A549 (cell line): ENCODE data around the gene MEA1.

ENCODE experiments used
- MAX ChIP-seq: IDR thresholded peaks from 2 replicates; pipeline ENCODE4 v1.6.1; 2012
- MYC ChIP-seq: IDR thresholded peaks from 2 replicates; pipeline ENCODE4 v1.6.1; 2012; ENCODE audit warnings: mild to moderate bottlenecking, inconsistent platforms, low read length, improper control_type of control experiment, borderline replicate concordance
- NR3C1 ChIP-seq: fragments of >200 bp; sonication (Bioruptor Twin); formaldehyde crosslinking; IDR thresholded peaks from 3 replicates; pipeline ENCODE4 v1.6.1; 2017
- POLR2A ChIP-seq: IDR thresholded peaks from 2 replicates; pipeline ENCODE4 v1.6.1; 2012; ENCODE audit warnings: mild to moderate bottlenecking, low read length
- TF ChIP-seq, protein P1 (sequence below): fragments of >200 bp; sonication (Bioruptor Twin); formaldehyde crosslinking; IDR thresholded peaks from 3 replicates; pipeline ENCODE4 v1.5.1; 2016
- TF ChIP-seq, protein P2 (sequence below): fragments of 200-600 bp; sonication (generic); IDR thresholded peaks from 2 replicates; pipeline ENCODE4 v1.6.1; 2016; ENCODE audit warnings: antibody characterized with exemption, mild to moderate bottlenecking, moderate library complexity

- TF ChIP-seq, protein P1, sequence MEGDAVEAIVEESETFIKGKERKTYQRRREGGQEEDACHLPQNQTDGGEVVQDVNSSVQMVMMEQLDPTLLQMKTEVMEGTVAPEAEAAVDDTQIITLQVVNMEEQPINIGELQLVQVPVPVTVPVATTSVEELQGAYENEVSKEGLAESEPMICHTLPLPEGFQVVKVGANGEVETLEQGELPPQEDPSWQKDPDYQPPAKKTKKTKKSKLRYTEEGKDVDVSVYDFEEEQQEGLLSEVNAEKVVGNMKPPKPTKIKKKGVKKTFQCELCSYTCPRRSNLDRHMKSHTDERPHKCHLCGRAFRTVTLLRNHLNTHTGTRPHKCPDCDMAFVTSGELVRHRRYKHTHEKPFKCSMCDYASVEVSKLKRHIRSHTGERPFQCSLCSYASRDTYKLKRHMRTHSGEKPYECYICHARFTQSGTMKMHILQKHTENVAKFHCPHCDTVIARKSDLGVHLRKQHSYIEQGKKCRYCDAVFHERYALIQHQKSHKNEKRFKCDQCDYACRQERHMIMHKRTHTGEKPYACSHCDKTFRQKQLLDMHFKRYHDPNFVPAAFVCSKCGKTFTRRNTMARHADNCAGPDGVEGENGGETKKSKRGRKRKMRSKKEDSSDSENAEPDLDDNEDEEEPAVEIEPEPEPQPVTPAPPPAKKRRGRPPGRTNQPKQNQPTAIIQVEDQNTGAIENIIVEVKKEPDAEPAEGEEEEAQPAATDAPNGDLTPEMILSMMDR = no peak
- TF ChIP-seq, protein P2, sequence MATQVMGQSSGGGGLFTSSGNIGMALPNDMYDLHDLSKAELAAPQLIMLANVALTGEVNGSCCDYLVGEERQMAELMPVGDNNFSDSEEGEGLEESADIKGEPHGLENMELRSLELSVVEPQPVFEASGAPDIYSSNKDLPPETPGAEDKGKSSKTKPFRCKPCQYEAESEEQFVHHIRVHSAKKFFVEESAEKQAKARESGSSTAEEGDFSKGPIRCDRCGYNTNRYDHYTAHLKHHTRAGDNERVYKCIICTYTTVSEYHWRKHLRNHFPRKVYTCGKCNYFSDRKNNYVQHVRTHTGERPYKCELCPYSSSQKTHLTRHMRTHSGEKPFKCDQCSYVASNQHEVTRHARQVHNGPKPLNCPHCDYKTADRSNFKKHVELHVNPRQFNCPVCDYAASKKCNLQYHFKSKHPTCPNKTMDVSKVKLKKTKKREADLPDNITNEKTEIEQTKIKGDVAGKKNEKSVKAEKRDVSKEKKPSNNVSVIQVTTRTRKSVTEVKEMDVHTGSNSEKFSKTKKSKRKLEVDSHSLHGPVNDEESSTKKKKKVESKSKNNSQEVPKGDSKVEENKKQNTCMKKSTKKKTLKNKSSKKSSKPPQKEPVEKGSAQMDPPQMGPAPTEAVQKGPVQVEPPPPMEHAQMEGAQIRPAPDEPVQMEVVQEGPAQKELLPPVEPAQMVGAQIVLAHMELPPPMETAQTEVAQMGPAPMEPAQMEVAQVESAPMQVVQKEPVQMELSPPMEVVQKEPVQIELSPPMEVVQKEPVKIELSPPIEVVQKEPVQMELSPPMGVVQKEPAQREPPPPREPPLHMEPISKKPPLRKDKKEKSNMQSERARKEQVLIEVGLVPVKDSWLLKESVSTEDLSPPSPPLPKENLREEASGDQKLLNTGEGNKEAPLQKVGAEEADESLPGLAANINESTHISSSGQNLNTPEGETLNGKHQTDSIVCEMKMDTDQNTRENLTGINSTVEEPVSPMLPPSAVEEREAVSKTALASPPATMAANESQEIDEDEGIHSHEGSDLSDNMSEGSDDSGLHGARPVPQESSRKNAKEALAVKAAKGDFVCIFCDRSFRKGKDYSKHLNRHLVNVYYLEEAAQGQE = no peak
- TF ChIP-seq MYC = no peak
- no peak for TF ChIP-seq NR3C1
- no peak for TF ChIP-seq POLR2A
- no peak for TF ChIP-seq MAX
Measured at GRCh38 chr6:43013097-43013842, 476 bp downstream of the MEA1 start.
